Measurements from ENCODE around the gene KREMEN2. TPM values are rescaled to one million over a fixed set of nuclear protein-coding genes. Genes with fewer than 3 reads are reported as not detected.
A peak's percentile ranks its signal among the peaks of the same experiment; 100 is the strongest.

KREMEN2 gene
- total and polyA plus RNA-seq, 2 of the 13 experiments (the other 11 are each of a cell fraction or from before 2014, with no cell fraction given): 0.48 to 1.2 TPM

DNA sequence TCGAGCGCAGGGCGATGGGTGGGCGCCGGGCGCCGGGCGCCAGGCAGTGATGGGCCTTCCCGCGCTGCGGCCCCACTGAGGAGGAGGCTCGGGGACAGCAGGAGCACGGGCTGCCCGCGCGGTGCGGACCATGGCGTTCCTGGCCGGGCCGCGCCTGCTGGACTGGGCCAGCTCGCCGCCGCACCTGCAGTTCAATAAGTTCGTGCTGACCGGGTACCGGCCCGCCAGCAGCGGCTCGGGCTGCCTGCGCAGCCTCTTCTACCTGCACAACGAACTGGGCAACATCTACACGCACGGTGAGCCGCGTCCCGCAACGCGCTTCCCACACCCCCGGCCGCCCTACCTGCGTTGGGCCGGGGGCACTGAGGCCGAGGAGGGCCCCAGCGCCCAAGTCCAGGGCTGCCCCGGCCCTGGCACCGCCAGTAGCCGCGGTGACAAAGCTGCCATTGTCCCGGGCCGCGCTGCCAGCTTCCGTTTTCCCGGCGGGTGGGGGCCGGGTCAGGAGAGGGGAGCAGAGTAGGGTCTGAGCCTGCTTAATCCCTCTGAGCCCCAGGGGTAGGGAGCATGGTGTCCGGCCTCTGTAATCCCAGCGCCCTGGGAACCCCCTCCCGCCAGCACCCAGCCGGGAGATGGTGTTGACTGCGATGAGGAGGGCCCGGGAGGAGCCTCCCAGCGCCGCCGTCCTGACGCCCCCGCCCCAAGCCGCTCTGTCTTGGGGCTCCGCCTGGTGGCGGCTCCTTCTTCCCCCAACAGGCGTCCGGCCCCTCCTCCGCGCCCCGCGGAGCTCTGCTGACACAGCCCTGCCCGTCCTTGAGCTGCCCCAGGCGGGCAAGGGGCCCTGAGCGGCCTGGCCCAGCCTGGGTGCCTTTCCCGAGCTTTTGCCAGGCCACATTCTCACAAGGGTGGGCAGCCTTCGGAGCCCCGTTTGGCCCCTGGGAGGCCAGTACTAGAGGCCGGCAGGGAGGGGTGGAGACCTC, 5.8 kb downstream of the KREMEN2 start (continued):
- TF ChIP-seq ZBTB40 (IDR thresholded peaks at IDR 0.05): no peak
- TF ChIP-seq ZBTB40 (CRISPR knock-in tag; IDR thresholded peaks at IDR 0.05): no peak; the same call in 1 of the 2 replicates
- TF ChIP-seq KDM5A (IDR thresholded peaks at IDR 0.05; ENCODE audit: borderline replicate concordance, low read length): no peak
- TF ChIP-seq DMTF1 (CRISPR knock-in tag; IDR thresholded peaks at IDR 0.05): no peak
- TF ChIP-seq, protein P1, sequence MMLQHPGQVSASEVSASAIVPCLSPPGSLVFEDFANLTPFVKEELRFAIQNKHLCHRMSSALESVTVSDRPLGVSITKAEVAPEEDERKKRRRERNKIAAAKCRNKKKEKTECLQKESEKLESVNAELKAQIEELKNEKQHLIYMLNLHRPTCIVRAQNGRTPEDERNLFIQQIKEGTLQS (CRISPR knock-in tag; IDR thresholded peaks at IDR 0.05): no peak
- TF ChIP-seq ZNF251 (CRISPR knock-in tag; IDR thresholded peaks at IDR 0.05): no peak
- 0 out of 2 replicates have a peak, but pooled peaks have one; percentile 29 for TF ChIP-seq MEIS2 (CRISPR knock-in tag; IDR thresholded peaks at IDR 0.05)
- peak; percentile 88 for TF ChIP-seq HIC2 (CRISPR knock-in tag; IDR thresholded peaks at IDR 0.05; ENCODE audit: low read depth)
- TF ChIP-seq KDM4B (CRISPR knock-in tag; IDR thresholded peaks at IDR 0.05): 0 out of 2 replicates have a peak, but pooled peaks have one; percentile 27
- TF ChIP-seq NRL (CRISPR knock-in tag; IDR thresholded peaks at IDR 0.05; ENCODE audit: borderline replicate concordance): 0 out of 2 replicates have a peak, but pooled peaks have one; percentile 35
- TF ChIP-seq, protein P2, sequence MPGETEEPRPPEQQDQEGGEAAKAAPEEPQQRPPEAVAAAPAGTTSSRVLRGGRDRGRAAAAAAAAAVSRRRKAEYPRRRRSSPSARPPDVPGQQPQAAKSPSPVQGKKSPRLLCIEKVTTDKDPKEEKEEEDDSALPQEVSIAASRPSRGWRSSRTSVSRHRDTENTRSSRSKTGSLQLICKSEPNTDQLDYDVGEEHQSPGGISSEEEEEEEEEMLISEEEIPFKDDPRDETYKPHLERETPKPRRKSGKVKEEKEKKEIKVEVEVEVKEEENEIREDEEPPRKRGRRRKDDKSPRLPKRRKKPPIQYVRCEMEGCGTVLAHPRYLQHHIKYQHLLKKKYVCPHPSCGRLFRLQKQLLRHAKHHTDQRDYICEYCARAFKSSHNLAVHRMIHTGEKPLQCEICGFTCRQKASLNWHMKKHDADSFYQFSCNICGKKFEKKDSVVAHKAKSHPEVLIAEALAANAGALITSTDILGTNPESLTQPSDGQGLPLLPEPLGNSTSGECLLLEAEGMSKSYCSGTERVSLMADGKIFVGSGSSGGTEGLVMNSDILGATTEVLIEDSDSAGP (CRISPR knock-in tag; IDR thresholded peaks at IDR 0.05; ENCODE audit: borderline replicate concordance): peak; percentile 45; the same call in 1 of the 2 replicates

Measured in HepG2 (cell line).